GM23338 (cell line): ENCODE data around the gene PPM1L. TPM values are rescaled to one million over a fixed set of nuclear protein-coding genes. Genes with fewer than 3 reads are reported as not detected.

Source experiments
- ATAC-seq: fragments of 200-7000 bp; cut with Tn5 transposase; 3 replicates; pipeline ENCODE4 v1.9.1; 2020
- DNase-seq: peaks from one replicate; pipeline ENCODE4 v3.0.0-alpha.2; 2015; ENCODE audit warnings: low spot score
- H2AFZ ChIP-seq: fragments of 200-600 bp; sonication (generic); 2 replicates; pipeline ENCODE4 v1.8.0; 2016; ENCODE audit warnings: antibody characterized with exemption, mild to moderate bottlenecking, moderate library complexity
- H3F3A ChIP-seq: fragments of 200-600 bp; sonication (generic); replicated peaks from 2 replicates; pipeline ENCODE4 v1.8.0; 2017; ENCODE audit warnings: antibody characterized with exemption, mixed run types, low read depth
- H3K27ac ChIP-seq: fragments of 200-600 bp; sonication (generic); 2 replicates; pipeline ENCODE4 v1.6.1; 2016; ENCODE audit warnings: low read depth
- H3K27me3 ChIP-seq: fragments of 200-600 bp; sonication (generic); 2 replicates; pipeline ENCODE4 v1.8.0; 2016; ENCODE audit warnings: mild to moderate bottlenecking, mixed run types, moderate library complexity; ENCODE audit not compliant: insufficient read depth
- H3K36me3 ChIP-seq: fragments of 200-600 bp; sonication (generic); 2 replicates; pipeline ENCODE4 v1.8.0; 2016; ENCODE audit warnings: mild to moderate bottlenecking; ENCODE audit not compliant: insufficient read depth
- H3K4me1 ChIP-seq: fragments of 200-600 bp; sonication (generic); 2 replicates; pipeline ENCODE4 v1.8.0; 2016; ENCODE audit warnings: mild to moderate bottlenecking, moderate library complexity; ENCODE audit not compliant: insufficient read depth
- H3K4me2 ChIP-seq: fragments of 200-600 bp; sonication (generic); 2 replicates; pipeline ENCODE4 v1.7.1; 2017; ENCODE audit warnings: mixed run types
- H3K4me3 ChIP-seq: fragments of 200-600 bp; sonication (generic); 2 replicates; pipeline ENCODE4 v1.6.1; 2016; ENCODE audit warnings: mixed run types
- H3K79me2 ChIP-seq: fragments of 200-600 bp; sonication (generic); replicated peaks from 2 replicates; pipeline ENCODE4 v1.8.0; 2017; ENCODE audit warnings: mild to moderate bottlenecking; ENCODE audit not compliant: insufficient read depth
- H3K9me2 ChIP-seq: fragments of 200-600 bp; sonication (generic); 2 replicates; pipeline ENCODE4 v1.8.0; 2017; ENCODE audit not compliant: insufficient read depth
- H4K20me1 ChIP-seq: fragments of 200-600 bp; sonication (generic); replicated peaks from 2 replicates; pipeline ENCODE4 v1.8.0; 2017; ENCODE audit warnings: mild to moderate bottlenecking; ENCODE audit not compliant: insufficient read depth
- H3K27ac Mint-ChIP-seq: 2 replicates; pipeline ENCODE4 v1.8.0; 2020; ENCODE audit warnings: inconsistent platforms, mild to moderate bottlenecking, moderate library complexity, mixed read lengths
- H3K27me3 Mint-ChIP-seq: 3 replicates; pipeline ENCODE4 v1.8.0; 2022; ENCODE audit warnings: low read depth, mild to moderate bottlenecking, moderate library complexity, mixed read lengths, inconsistent platforms; ENCODE audit not compliant: insufficient read depth, poor library complexity
- H3K36me3 Mint-ChIP-seq: 3 replicates; pipeline ENCODE4 v1.8.0; 2021; ENCODE audit warnings: low read depth, mild to moderate bottlenecking, inconsistent platforms, moderate library complexity, mixed read lengths
- H3K4me1 Mint-ChIP-seq: 3 replicates; pipeline ENCODE4 v1.8.0; 2020; ENCODE audit warnings: mild to moderate bottlenecking, inconsistent platforms, mixed read lengths
- H3K4me3 Mint-ChIP-seq: 3 replicates; pipeline ENCODE4 v1.8.0; 2021; ENCODE audit warnings: moderate library complexity, mild to moderate bottlenecking, inconsistent platforms, mixed read lengths
- H3K9me3 Mint-ChIP-seq: 3 replicates; pipeline ENCODE4 v1.8.0; 2020; ENCODE audit warnings: moderate library complexity, mild to moderate bottlenecking, inconsistent platforms, mixed read lengths
- ETS1 ChIP-seq: IDR thresholded peaks from 2 replicates; pipeline ENCODE4 v1.6.1; 2016; ENCODE audit warnings: antibody characterized with exemption
- EZH2phosphoT487 ChIP-seq: fragments of 200-600 bp; sonication (generic); IDR thresholded peaks from one replicate; pipeline ENCODE4 v1.8.1; 2018; ENCODE audit warnings: antibody characterized with exemption; ENCODE audit not compliant: unreplicated experiment
- POLR2AphosphoS5 ChIP-seq: IDR thresholded peaks from 2 replicates; pipeline ENCODE4 v1.6.1; 2016; ENCODE audit warnings: antibody characterized with exemption, low read depth
- STAT1 ChIP-seq: IDR thresholded peaks from one replicate; pipeline ENCODE4 v1.6.1; 2016; ENCODE audit warnings: antibody characterized with exemption; ENCODE audit not compliant: unreplicated experiment
- ZNF331 ChIP-seq: fragments of 250-450 bp; sonication (Bioruptor Pico); IDR thresholded peaks from 2 replicates; pipeline ENCODE4 v1.5.0; 2020; ENCODE audit warnings: low read depth, mild to moderate bottlenecking, moderate library complexity
- ZNF462 ChIP-seq: fragments of 250-450 bp; sonication (Bioruptor Pico); IDR thresholded peaks from 2 replicates; pipeline ENCODE4 v1.5.0; 2020; ENCODE audit warnings: mild to moderate bottlenecking, moderate library complexity
- polyA plus RNA-seq: library from polyadenylated mRNA; unstranded; fragments of >200 nt; fragmentation: Nextera tagmentation; extraction: Ambion mirVana; gene quantifications from 2 replicates; pipeline ENCODE4 v1.2.1, GENCODE V29; 2016
- total RNA-seq: library from RNA; depleted of rRNA; stranded (reverse); fragments of >200 nt; shearing (Covaris generic); gene quantifications from 2 replicates; pipeline ENCODE4 v1.2.3, GENCODE V29; 2014

The PPM1L gene
- total and polyA plus RNA-seq, 2 experiments from 2014 or later: 3.9 to 26.4 TPM

- H3K4me3 Mint-ChIP-seq: no peak overlapping the region
- Histone ChIP-seq H3K27ac (no peak overlapping the region), H3K36me3 (no peaks in the 10 kb centered on the region), H3K4me3 (no peak overlapping the region), H3K4me2 (no peak overlapping the region), H4K20me1 (peaks cover 3% of the 10 kb centered on the region), H3K9me2 (no peaks in the 10 kb centered on the region), H3K79me2 (peaks cover 7% of the 10 kb centered on the region; the same call in 1 of the 2 replicates), H3F3A (no peaks in the 10 kb centered on the region), H2AFZ (no peak overlapping the region), H3K4me1 (peaks cover 7% of the 10 kb centered on the region), H3K27me3 (no peaks in the 10 kb centered on the region)
- ATAC-seq (no peak), DNase-seq (no peak)
- H3K9me3 Mint-ChIP-seq: no peaks in the 10 kb centered on the region
- H3K36me3 Mint-ChIP-seq: 0 out of 3 replicates have a peak, but pooled peaks cover 2% of the 10 kb centered on the region
- no peak overlapping the region for H3K27ac Mint-ChIP-seq
- H3K27me3 Mint-ChIP-seq: no peaks in the 10 kb centered on the region
- peaks cover 18% of the 10 kb centered on the region; the same call in 2 of the 3 replicates for H3K4me1 Mint-ChIP-seq
- no peak for TF ChIP-seq ETS1
- TF ChIP-seq POLR2AphosphoS5: no peak
- no peak for TF ChIP-seq EZH2phosphoT487
- TF ChIP-seq ZNF462 (CRISPR knock-in tag): no peak
- no peak for TF ChIP-seq STAT1
- no peak for TF ChIP-seq ZNF331
These were observed 54.6 kb downstream of the PPM1L start for GRCh38 chr3:160810362-160811236.
